KBM-7 (cell line): ENCODE data around the gene NSUN3.

Source experiments
- DNase-seq: peaks from one replicate; pipeline ENCODE4 v3.0.0-alpha.2; 2015
- in situ Hi-C: fragments of 300-500 bp; cut with MboI; formaldehyde crosslinking; loops from 2 replicates; pipeline ENCODE4 v1.14.3; 2020; ENCODE audit warnings: low sequenced_read_pairs, low pct_unique_long_range_greater_than_20kb, mixed read lengths

Gene NSUN3

GRCh38 chr3:94173673-94174434 is 111.0 kb downstream of the NSUN3 start:
- in situ Hi-C loops = no loop called here
- no peak for DNase-seq

GRCh38 chr3:94175677-94176076 is 112.8 kb downstream of the NSUN3 start:
- in situ Hi-C loops = no loop called here
- no peak for DNase-seq

GRCh38 chr3:94176988-94177745 is 114.3 kb downstream of the NSUN3 start:
- in situ Hi-C loops = no loop called here
- DNase-seq = no peak
